H1 (cell line): Measurements from ENCODE around the gene ACTR3C. TPM values are rescaled to one million over a fixed set of nuclear protein-coding genes. Genes with fewer than 3 reads are reported as not detected.

Experiments used
- CTCF ChIA-PET: fragments of 300-600 bp; sonication (Branson Sonifier 250); formaldehyde crosslinking; loops from one replicate; lab custom pipeline; 2021; ENCODE audit not compliant: partially characterized antibody; lab: Charles Lee
- POLR2A ChIA-PET: fragments of 300-600 bp; sonication (Branson Sonifier 250); formaldehyde crosslinking; loops from one replicate; lab custom pipeline; 2021; ENCODE audit warnings: inconsistent platforms; ENCODE audit not compliant: partially characterized antibody; lab: Charles Lee
- DNase-seq, 2 experiments: peaks; one replicate each; pipeline versions ENCODE4 v3.0.0 to v3.0.0-alpha.2; 2010 to 2022; ENCODE audit warnings: low spot score in 2 of 2, low read depth in 1 of 2, mixed read lengths in 1 of 2
- FAIRE-seq: peaks from 2 replicates; lab custom pipeline; 2011; peaks lifted over from hg19 to GRCh38; lab: Jason Lieb, UNC
- H2AFZ ChIP-seq: 2 replicates; pipeline ENCODE4 v1.8.1; 2012; ENCODE audit warnings: low read length, inconsistent platforms
- H2AK5ac ChIP-seq: 2 replicates; pipeline ENCODE4 v1.6.1; 2013; ENCODE audit warnings: low read depth, low read length
- H2BK120ac ChIP-seq: replicated peaks from 2 replicates; pipeline ENCODE3; 2013; ENCODE audit warnings: low read depth, low read length, inconsistent platforms
- H2BK12ac ChIP-seq: 2 replicates; pipeline ENCODE4 v1.6.1; 2013; ENCODE audit warnings: low read depth, low read length
- H2BK15ac ChIP-seq: 2 replicates; pipeline ENCODE4 v1.6.1; 2013; ENCODE audit warnings: low read length
- H2BK20ac ChIP-seq: 2 replicates; pipeline ENCODE4 v1.6.1; 2013; ENCODE audit warnings: low read length
- H2BK5ac ChIP-seq: 2 replicates; pipeline ENCODE4 v1.6.1; 2013; ENCODE audit warnings: low read depth, low read length
- H3K14ac ChIP-seq: 2 replicates; pipeline ENCODE4 v1.6.1; 2013; ENCODE audit warnings: inconsistent platforms; ENCODE audit not compliant: insufficient read length
- H3K18ac ChIP-seq: 2 replicates; pipeline ENCODE4 v1.6.1; 2013; ENCODE audit warnings: low read length; ENCODE audit errors: extremely low read depth
- H3K23ac ChIP-seq: 2 replicates; pipeline ENCODE4 v1.6.1; 2013; ENCODE audit warnings: inconsistent platforms; ENCODE audit not compliant: insufficient read length
- H3K23me2 ChIP-seq: 2 replicates; pipeline ENCODE4 v1.6.1; 2013; ENCODE audit warnings: low read depth, low read length
- H3K27ac ChIP-seq: 2 replicates; pipeline ENCODE4 v1.6.1; 2011; ENCODE audit warnings: low read depth, low read length, inconsistent platforms
- H3K27me3 ChIP-seq, 4 experiments: replicated peaks in 1 of 4; 1 replicate in 1 of 4; 2 replicates in 3 of 4; pipeline versions ENCODE4 v1.6.1 to v1.8.1; 2011 to 2013; ENCODE audit warnings: low read length in 3 of 4, mild to moderate bottlenecking in 3 of 4, inconsistent platforms in 2 of 4, mixed read lengths in 2 of 4, moderate library complexity in 1 of 4; ENCODE audit not compliant: control insufficient read depth in 3 of 4, insufficient read depth in 3 of 4; ENCODE audit errors: extremely low read depth in 1 of 4
- H3K36me3 ChIP-seq, 4 experiments: 2 replicates each; pipeline versions ENCODE4 v1.6.1 to v1.8.1; 2011 to 2013; ENCODE audit warnings: mild to moderate bottlenecking in 4 of 4, low read length in 3 of 4, moderate library complexity in 2 of 4, control low read depth in 1 of 4, inconsistent platforms in 1 of 4; ENCODE audit not compliant: insufficient read depth in 4 of 4, control insufficient read depth in 2 of 4
- H3K4ac ChIP-seq: replicated peaks from 2 replicates; pipeline ENCODE3; 2013; ENCODE audit warnings: low read length, low read depth, mixed read lengths, inconsistent platforms; ENCODE audit not compliant: insufficient read length
- H3K4me1 ChIP-seq, 4 experiments: replicated peaks in 1 of 4; 1 replicate in 1 of 4; 2 replicates in 3 of 4; pipeline versions ENCODE4 v1.6.1 to v1.8.1; 2011 to 2013; ENCODE audit warnings: low read length in 3 of 4, inconsistent platforms in 2 of 4, mixed read lengths in 1 of 4; ENCODE audit not compliant: insufficient read depth in 4 of 4, control insufficient read depth in 3 of 4
- H3K4me2 ChIP-seq, 2 experiments: 2 replicates each; pipeline versions ENCODE4 v1.6.1 to v1.8.1; 2011 to 2013; ENCODE audit warnings: low read depth in 2 of 2, low read length in 2 of 2, control low read depth in 1 of 2, inconsistent platforms in 1 of 2, mild to moderate bottlenecking in 1 of 2; ENCODE audit not compliant: insufficient read depth in 1 of 2
- H3K4me3 ChIP-seq, 4 experiments: fragments of 200-600, 300-600 bp in 1 of 4; sonication (generic), shearing (Covaris generic), sonication (Bioruptor Twin) in 1 of 4; 2 replicates each; pipeline versions ENCODE4 v1.5.1 to v1.8.1; 2011 to 2016; ENCODE audit warnings: low read length in 4 of 4, low read depth in 3 of 4, control low read depth in 2 of 4, inconsistent platforms in 2 of 4, mild to moderate bottlenecking in 2 of 4, mixed read lengths in 1 of 4, moderate library complexity in 1 of 4; ENCODE audit not compliant: insufficient read depth in 2 of 4; ENCODE audit errors: extremely low read depth in 1 of 4
- H3K56ac ChIP-seq: replicated peaks from 2 replicates; pipeline ENCODE3; 2013; ENCODE audit warnings: low read depth, mild to moderate bottlenecking, mixed read lengths, low read length, inconsistent platforms; ENCODE audit not compliant: insufficient read length
- H3K79me1 ChIP-seq: 2 replicates; pipeline ENCODE4 v1.6.1; 2013; ENCODE audit warnings: low read depth, low read length, control low read depth
- H3K79me2 ChIP-seq, 2 experiments: 2 replicates each; pipeline versions ENCODE4 v1.6.1 to v1.8.1; 2012 to 2013; ENCODE audit warnings: low read length in 2 of 2, mild to moderate bottlenecking in 2 of 2, inconsistent platforms in 1 of 2; ENCODE audit not compliant: insufficient read depth in 2 of 2, control insufficient read depth in 1 of 2
- H3K9ac ChIP-seq, 4 experiments: replicated peaks in 1 of 4; 1 replicate in 1 of 4; 2 replicates in 3 of 4; pipeline versions ENCODE4 v1.6.1 to v1.8.1; 2011 to 2013; ENCODE audit warnings: low read depth in 3 of 4, low read length in 3 of 4, control low read depth in 2 of 4, mild to moderate bottlenecking in 2 of 4, moderate library complexity in 2 of 4, inconsistent platforms in 1 of 4; ENCODE audit errors: extremely low read depth in 1 of 4
- H3K9me3 ChIP-seq, 2 experiments: 2 replicates each; pipeline versions ENCODE4 v1.6.1 to v1.8.1; 2012 to 2013; ENCODE audit warnings: mild to moderate bottlenecking in 2 of 2, moderate library complexity in 2 of 2, control low read depth in 1 of 2, inconsistent platforms in 1 of 2, low read depth in 1 of 2, low read length in 1 of 2, mixed read lengths in 1 of 2; ENCODE audit not compliant: insufficient read depth in 2 of 2
- H4K20me1 ChIP-seq, 2 experiments: replicated peaks in 1 of 2; 2 replicates each; pipeline versions ENCODE3 to v1.8.1; 2011 to 2013; ENCODE audit warnings: inconsistent platforms in 2 of 2, low read length in 2 of 2, mild to moderate bottlenecking in 1 of 2; ENCODE audit not compliant: insufficient read depth in 2 of 2, control insufficient read depth in 1 of 2
- H4K5ac ChIP-seq: 2 replicates; pipeline ENCODE4 v1.6.1; 2013; ENCODE audit warnings: low read length, low read depth, mixed read lengths, inconsistent platforms; ENCODE audit not compliant: insufficient read length
- H4K8ac ChIP-seq: 2 replicates; pipeline ENCODE4 v1.8.0; 2013; ENCODE audit warnings: mild to moderate bottlenecking, moderate library complexity, low read length, inconsistent platforms; ENCODE audit not compliant: insufficient read depth; ENCODE audit errors: extremely low read depth
- H4K91ac ChIP-seq: replicated peaks from 2 replicates; pipeline ENCODE3; 2013; ENCODE audit warnings: low read length, mixed read lengths, inconsistent platforms; ENCODE audit not compliant: insufficient read length
- ATF2 ChIP-seq: IDR thresholded peaks from 2 replicates; pipeline ENCODE4 v1.6.1; 2012; ENCODE audit warnings: low read length, inconsistent platforms
- CHD2 ChIP-seq: IDR thresholded peaks from 2 replicates; pipeline ENCODE4 v1.6.1; 2012; ENCODE audit warnings: low read length, improper control_type of control experiment
- EP300 ChIP-seq, 2 experiments: IDR thresholded peaks; 1 replicate in 1 of 2; 2 replicates in 1 of 2; pipeline ENCODE4 v1.6.1; 2011 to 2012; ENCODE audit warnings: low read depth in 2 of 2, low read length in 2 of 2, mild to moderate bottlenecking in 2 of 2, borderline replicate concordance in 1 of 2, inconsistent platforms in 1 of 2, moderate library complexity in 1 of 2
- KDM4A ChIP-seq: IDR thresholded peaks from one replicate; pipeline ENCODE4 v1.7.1; 2012; ENCODE audit warnings: low read depth, mild to moderate bottlenecking, moderate library complexity, low read length, inconsistent platforms; ENCODE audit not compliant: severe bottlenecking
- MAX ChIP-seq: IDR thresholded peaks from 2 replicates; pipeline ENCODE4 v1.6.1; 2012; ENCODE audit warnings: inconsistent platforms
- POLR2A ChIP-seq, 2 experiments: IDR thresholded peaks; 1 replicate in 1 of 2; 2 replicates in 1 of 2; pipeline ENCODE4 v1.6.1; 2011; ENCODE audit warnings: low read depth in 2 of 2, low read length in 2 of 2, mild to moderate bottlenecking in 2 of 2; ENCODE audit errors: control extremely low read depth in 1 of 2
- RFX5 ChIP-seq: IDR thresholded peaks from 2 replicates; pipeline ENCODE4 v1.6.1; 2011; ENCODE audit warnings: low read depth, low read length, improper control_type of control experiment, borderline replicate concordance
- WGBS, 2 experiments: shearing (Covaris generic) in 1 of 2; methylation state at CpG; one replicate each; pipeline versions ENCODE4 v1.1.6 to v1.1.7; 2013 to 2015; ENCODE audit warnings: low lambda C conversion rate in 2 of 2, mixed read lengths in 2 of 2, inconsistent platforms in 1 of 2, low coverage in 1 of 2, missing lambda C conversion rate in 1 of 2; ENCODE audit not compliant: insufficient replicate concordance in 2 of 2, insufficient coverage in 1 of 2, insufficient read length in 1 of 2; ENCODE audit errors: extremely low coverage in 1 of 2, missing lambda C conversion rate in 1 of 2; 5-methylcytosine and 5-hydroxymethylcytosine counted together
- polyA plus RNA-seq, 7 experiments: library from polyadenylated mRNA; depleted of rRNA in 3 of 7; stranded (reverse) in 5 of 7; unstranded in 2 of 7; fragments of >200 nt in 5 of 7; fragments of 200-250 nt in 2 of 7; gene quantifications; 1 replicate in 5 of 7; 2 replicates in 1 of 7; 4 replicates in 1 of 7; pipeline versions ENCODE4 v1.2.1 to v1.2.3, GENCODE V29; 2011 to 2013; ENCODE audit warnings: missing spikeins in 2 of 7, mixed read lengths in 2 of 7
- total RNA-seq: library from RNA; stranded (reverse); fragmentation: NEBNext Ultra II Directional; extraction: Animal tissue kit (Norgen Biotek cat#: 25700); gene quantifications from 2 replicates; pipeline ENCODE4 v1.2.1, GENCODE V29; 2021

ACTR3C gene
- total and polyA plus RNA-seq, 2 of the 8 experiments (the other 6 are each of a cell fraction or from before 2014, with no cell fraction given) = 1.5 TPM; not detected in 1

GRCh38 chr7:150341263-150342120 is 18.1 kb upstream of the ACTR3C start, which contains the start of gene RARRES2:
TSS of gene RARRES2 (minus strand) at chr7:150341629. CDS start at chr7:150340609, 1,020 bp downstream.
- FAIRE-seq = no peak
- DNase-seq = peak in 1 of 2 experiments; percentile 74
- peak within 1 kb of the TSS; percentile 80; the same call in 1 of the 2 replicates for H2BK5ac ChIP-seq
- H2AK5ac ChIP-seq = peak within 1 kb of the TSS; percentile 59; the same call in 1 of the 2 replicates
- no peak within 1 kb of the TSS for H2BK120ac ChIP-seq
- peak within 1 kb of the TSS; percentile 14 for H4K5ac ChIP-seq
- peak within 1 kb of the TSS; percentile 44 to 75 (median 54) for H3K9ac ChIP-seq
- H3K4me3 ChIP-seq = peak within 1 kb of the TSS; percentile 84 to 94 (median 85)
- peaks cover 0 to 22% of the 10 kb centered on the region in 2 experiments; a peak in 2 of 4 replicates for H3K79me2 ChIP-seq
- no peak within 1 kb of the TSS for H3K27ac ChIP-seq
- WGBS, 2 experiments = 2% methylated on average over 16 of the region's 49 CpGs; no CpG with 5 or more reads in 1 of the 2 experiments
- H4K8ac ChIP-seq = peak within 1 kb of the TSS; percentile 73
- no peak within 1 kb of the TSS for H3K14ac ChIP-seq
- H3K79me1 ChIP-seq = peaks cover 6% of the 10 kb centered on the region
- H3K36me3 ChIP-seq = peaks cover 0 to 25% (median 5%) of the 10 kb centered on the region in 4 experiments; a peak in 4 of 8 replicates
- H2BK20ac ChIP-seq = peak within 1 kb of the TSS; percentile 67
- H3K4me1 ChIP-seq = peaks cover 6 to 52% (median 27%) of the 10 kb centered on the region in 4 experiments
- peak within 1 kb of the TSS; percentile 73 for H3K4ac ChIP-seq
- ChIA-PET POLR2A (interaction anchor here (0.9 to 7.6 kb wide), 8 partner anchors 10 to 60 kb away, joined by 3 to 76 read pairs (median 7); partner anchors contain the start of gene REPIN1), CTCF (interaction anchor here (0.9 to 5.2 kb wide), 4 partner anchors 13 to 80 kb away, joined by 3 to 41 read pairs (median 4); no protein-coding TSS in a partner anchor)
- peak within 1 kb of the TSS; percentile 50 for H2BK15ac ChIP-seq
- peak within 1 kb of the TSS; percentile 18 for H3K56ac ChIP-seq
- H3K4me2 ChIP-seq = peak within 1 kb of the TSS; percentile 95 to 98
- H3K18ac ChIP-seq = peak within 1 kb of the TSS; percentile 71
- H4K91ac ChIP-seq = peak within 1 kb of the TSS; percentile 81
- peak within 1 kb of the TSS; percentile 20; the same call in 1 of the 2 replicates for H2BK12ac ChIP-seq
- peaks cover 0 to 26% (median 21%) of the 10 kb centered on the region in 4 experiments; a peak in 6 of 7 replicates for H3K27me3 ChIP-seq
- H3K23ac ChIP-seq = no peak within 1 kb of the TSS
- no peak within 1 kb of the TSS for H2AFZ ChIP-seq
- peaks cover 18% of the 10 kb centered on the region for H3K23me2 ChIP-seq
- peaks cover 7 to 18% of the 10 kb centered on the region in 2 experiments for H4K20me1 ChIP-seq
- peaks cover 0 to 11% of the 10 kb centered on the region in 2 experiments; a peak in 2 of 4 replicates for H3K9me3 ChIP-seq
- TF ChIP-seq CHD2 (0 out of 2 replicates have a peak, but pooled peaks have one; percentile 42), EP300 (IDR thresholded peaks at IDR 0.05; ENCODE audit: borderline replicate concordance in 1 of 2, low read depth in 2 of 2, low read length in 2 of 2) (no peak), ATF2 (no peak), RFX5 (no peak), MAX (0 out of 2 replicates have a peak, but pooled peaks have one; percentile 9), KDM4A (peak; percentile 42), POLR2A (IDR thresholded peaks at IDR 0.05; ENCODE audit: control extremely low read depth in 1 of 2, low read depth in 2 of 2, low read length in 2 of 2) (no peak)
